Astrocyte of the spinal cord (primary cell): ENCODE results near the gene MSX2.

Experiments
- DNase-seq: peaks from one replicate; pipeline ENCODE4 v3.0.0; 2011; ENCODE audit warnings: low read depth, low spot score
- H3K4me3 ChIP-seq: 2 replicates; pipeline ENCODE4 v1.5.1; 2011; ENCODE audit warnings: low read depth, mild to moderate bottlenecking, low read length, moderate library complexity
- in situ Hi-C: cut with HindIII; loops from 2 replicates; pipeline ENCODE4 v1.10.0; 2017; ENCODE audit warnings: low sequenced_read_pairs
- TF ChIP-seq, protein P1 (sequence below): IDR thresholded peaks from 2 replicates; pipeline ENCODE4 v1.5.1; 2012; ENCODE audit warnings: low read depth, mild to moderate bottlenecking, low read length, inconsistent platforms

The MSX2 gene

DNA sequence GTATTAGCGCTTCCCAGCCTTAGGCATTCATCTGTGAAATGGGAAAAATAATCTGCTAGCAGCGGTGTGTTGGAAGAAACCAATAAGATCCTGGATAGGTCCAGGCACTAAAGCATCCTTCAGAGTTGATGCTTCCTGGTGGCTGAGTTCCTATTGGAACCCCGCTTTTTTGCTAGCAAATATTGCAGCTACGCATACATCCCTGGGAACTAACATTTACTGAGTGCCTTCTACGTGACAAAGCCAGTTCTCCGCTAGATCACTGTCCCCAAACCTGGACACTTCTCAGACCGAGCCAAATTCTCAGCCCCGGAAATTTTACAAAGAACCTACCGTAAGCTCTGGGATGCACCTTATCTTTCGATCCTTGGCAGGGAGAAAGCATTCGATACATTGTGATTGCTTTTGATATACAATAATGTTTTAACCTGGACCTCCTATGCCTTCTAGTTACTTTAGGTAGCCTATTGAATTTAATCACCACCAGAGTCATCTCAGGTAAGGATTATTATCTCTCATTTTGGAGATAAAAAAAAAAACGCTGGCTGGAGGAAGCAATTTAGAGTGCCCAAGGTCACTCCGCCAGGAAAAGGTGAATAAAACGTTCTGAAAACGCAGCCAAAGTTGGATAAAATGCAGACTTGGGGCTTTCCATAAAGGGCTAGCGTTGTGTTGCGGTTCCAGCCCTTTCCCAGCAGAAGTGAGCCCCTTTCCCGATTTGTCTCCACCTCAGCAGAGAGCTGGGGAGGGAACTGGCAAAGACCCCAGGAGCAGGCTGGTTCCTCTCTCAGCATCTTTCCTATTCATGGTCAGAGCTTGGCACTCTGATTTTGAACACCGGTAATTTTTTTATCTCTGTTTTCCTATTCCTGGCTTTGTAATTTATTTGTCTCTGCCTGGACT lies 2.6 kb upstream of the MSX2 start:
- in situ Hi-C loops, result no loop called here
- DNase-seq, result no peak
- no peak overlapping the region for H3K4me3 ChIP-seq
- TF ChIP-seq, protein P1, sequence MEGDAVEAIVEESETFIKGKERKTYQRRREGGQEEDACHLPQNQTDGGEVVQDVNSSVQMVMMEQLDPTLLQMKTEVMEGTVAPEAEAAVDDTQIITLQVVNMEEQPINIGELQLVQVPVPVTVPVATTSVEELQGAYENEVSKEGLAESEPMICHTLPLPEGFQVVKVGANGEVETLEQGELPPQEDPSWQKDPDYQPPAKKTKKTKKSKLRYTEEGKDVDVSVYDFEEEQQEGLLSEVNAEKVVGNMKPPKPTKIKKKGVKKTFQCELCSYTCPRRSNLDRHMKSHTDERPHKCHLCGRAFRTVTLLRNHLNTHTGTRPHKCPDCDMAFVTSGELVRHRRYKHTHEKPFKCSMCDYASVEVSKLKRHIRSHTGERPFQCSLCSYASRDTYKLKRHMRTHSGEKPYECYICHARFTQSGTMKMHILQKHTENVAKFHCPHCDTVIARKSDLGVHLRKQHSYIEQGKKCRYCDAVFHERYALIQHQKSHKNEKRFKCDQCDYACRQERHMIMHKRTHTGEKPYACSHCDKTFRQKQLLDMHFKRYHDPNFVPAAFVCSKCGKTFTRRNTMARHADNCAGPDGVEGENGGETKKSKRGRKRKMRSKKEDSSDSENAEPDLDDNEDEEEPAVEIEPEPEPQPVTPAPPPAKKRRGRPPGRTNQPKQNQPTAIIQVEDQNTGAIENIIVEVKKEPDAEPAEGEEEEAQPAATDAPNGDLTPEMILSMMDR, result no peak

DNA sequence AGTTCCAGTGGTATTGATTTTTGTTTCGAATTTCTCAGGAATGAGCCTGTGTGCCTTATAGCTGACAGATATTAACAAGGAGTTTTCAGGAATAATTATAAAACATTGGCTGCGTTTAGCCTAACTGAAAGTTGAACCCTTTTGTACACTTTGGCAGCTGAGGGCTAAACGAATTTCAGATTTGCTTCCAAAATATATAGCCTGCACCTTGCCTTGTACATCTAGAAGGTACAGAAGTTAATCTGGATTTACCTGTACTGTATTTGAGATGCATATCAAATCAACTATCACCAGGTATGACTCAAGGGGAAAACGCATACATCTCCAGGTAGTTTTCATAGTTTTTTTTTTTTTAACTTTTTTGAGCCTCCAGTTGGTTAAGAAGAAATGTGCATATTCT lies 1.9 kb upstream of the MSX2 start:
- no peak overlapping the region for H3K4me3 ChIP-seq
- TF ChIP-seq, protein P1, result no peak
- in situ Hi-C loops, result no loop called here
- no peak for DNase-seq

DNA sequence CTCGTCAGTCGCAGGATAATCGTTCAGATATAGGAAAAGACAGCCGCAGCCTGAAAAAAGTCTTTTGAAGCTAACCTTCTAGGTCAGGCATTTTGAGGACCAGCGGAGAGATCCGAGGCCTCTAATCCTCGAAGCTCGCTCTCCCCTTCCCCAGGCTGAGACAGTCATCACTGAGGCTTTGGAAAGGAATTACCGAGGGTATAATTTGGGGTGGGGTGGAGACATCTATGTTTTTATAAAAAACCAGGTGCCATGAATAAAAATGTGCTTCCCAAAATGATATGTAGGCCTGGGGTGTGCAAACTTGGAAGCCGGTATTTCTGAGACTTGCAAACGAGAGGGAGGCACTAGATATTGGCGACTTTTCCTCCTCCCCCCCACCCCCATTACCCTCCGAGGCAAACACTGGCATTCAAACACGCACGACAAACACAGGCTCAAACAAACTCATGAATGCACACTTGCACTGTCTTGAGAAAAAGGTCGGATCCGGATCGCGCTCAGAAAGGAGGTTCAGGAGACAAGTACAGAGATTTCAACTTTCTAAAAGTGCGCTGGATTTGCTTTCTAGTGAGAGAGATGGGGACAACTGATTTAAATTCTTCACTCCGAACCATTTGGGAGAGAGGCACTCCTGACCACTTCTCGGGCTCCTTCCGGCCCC lies 935 bp upstream of the MSX2 start:
- in situ Hi-C loops, result no loop called here
- peak overlapping the region; percentile 53 for H3K4me3 ChIP-seq
- DNase-seq, result no peak
- TF ChIP-seq, protein P1, result no peak

DNA sequence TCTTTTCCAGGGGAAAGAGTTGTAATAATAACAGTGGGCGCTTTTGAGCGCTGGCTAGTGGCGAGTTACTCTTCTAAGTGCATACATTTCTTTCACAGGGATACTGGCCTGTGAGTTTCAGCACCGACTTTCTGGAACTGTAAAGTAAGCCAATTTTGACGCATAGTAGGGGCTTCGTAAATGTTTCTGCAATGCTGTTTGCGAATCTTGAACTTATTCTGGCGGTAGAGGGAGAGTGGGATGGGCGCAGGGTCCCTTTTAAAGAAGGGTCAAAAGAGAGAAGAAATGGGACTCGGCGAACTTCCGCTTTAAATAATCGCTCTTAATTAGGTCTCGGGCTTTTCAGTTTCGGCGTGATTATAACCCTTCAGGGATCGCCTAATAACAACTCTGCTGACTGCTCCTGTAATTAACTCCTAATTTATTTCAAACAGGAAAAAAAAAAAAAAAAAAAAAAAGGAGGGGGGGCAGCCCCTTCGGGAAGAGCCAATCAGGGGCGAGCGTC lies 351 bp upstream of the MSX2 start:
- in situ Hi-C loops, result no loop called here
- H3K4me3 ChIP-seq, result peak overlapping the region; percentile 53
- peak; percentile 35 for DNase-seq
- TF ChIP-seq, protein P1, result no peak

DNA sequence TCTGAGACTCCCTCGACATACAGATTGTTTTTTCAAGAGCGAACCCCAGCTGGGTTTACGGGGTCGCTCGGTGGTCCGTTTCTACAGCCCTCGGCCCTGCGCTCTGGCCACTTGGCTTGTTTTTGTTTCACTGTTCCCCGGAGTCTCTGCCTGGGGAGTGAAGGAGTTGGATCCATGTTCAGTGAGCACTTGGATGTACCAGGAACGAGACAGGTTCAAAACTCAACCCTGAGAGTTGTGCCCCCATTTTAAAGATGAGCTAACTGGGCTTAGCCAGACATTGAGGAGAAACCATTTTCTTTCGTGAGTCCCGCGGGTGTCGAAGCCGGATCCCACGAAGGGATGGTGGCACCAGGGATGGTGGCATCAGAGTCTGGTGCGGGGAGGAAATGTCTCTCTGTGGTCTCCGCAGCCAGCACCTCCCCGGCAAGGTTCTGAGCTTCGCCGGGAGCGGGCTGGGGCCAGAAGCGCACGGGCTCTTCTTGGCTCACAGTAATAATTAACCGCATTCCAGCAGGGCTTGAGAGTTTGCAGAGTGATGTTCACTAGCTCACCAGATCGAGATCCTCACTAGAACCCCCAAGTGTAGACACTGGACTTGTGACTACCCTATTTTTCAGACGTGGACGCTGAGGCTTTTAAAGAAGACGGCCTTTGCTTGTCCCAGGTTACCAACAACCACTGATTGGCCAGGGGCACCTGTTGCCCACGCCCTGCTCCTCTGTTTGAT lies 1.0 kb downstream of the MSX2 start:
- TF ChIP-seq, protein P1, result no peak
- peak overlapping the region; percentile 53 for H3K4me3 ChIP-seq
- in situ Hi-C loops, result no loop called here
- peak; percentile 14 for DNase-seq

DNA sequence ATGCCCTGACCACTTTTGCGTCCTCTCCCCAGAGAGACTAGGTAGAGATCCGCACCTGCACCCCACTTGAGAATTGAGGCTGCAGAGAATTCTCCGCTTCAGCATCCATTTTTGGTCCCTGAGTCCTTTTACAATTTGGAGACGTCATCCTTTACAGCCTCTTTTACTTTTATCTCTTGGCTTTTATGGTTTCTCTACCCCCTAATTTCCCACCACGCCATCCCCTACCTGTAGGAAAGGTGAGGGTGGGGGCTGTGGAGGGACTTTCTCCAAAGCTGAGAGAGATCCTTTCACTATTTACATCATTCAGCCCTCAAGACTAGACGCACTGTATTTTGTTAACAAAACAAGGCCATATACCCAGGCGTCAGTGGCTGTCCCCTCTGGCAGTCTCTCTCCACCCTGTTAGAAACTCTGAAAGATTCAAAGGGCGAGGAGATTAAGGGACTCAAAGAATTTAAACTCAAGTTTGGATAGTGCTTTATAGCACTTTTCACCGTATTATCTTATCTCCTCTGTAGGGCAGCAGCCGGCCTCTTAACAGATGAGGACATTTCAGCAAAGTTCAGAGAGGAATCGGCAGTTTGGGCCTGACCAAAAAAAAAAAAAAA lies 1.7 kb downstream of the MSX2 start:
- in situ Hi-C loops, result no loop called here
- no peak for DNase-seq
- TF ChIP-seq, protein P1, result no peak
- no peak overlapping the region for H3K4me3 ChIP-seq
